ENCODE data around the gene NR1H2. TPM values are rescaled to one million over a fixed set of nuclear protein-coding genes. Genes with fewer than 3 reads are reported as not detected.

Gene NR1H2
- total RNA-seq, 2 donors from 2014 or later, result 51.1 to 61.2 TPM

DNA sequence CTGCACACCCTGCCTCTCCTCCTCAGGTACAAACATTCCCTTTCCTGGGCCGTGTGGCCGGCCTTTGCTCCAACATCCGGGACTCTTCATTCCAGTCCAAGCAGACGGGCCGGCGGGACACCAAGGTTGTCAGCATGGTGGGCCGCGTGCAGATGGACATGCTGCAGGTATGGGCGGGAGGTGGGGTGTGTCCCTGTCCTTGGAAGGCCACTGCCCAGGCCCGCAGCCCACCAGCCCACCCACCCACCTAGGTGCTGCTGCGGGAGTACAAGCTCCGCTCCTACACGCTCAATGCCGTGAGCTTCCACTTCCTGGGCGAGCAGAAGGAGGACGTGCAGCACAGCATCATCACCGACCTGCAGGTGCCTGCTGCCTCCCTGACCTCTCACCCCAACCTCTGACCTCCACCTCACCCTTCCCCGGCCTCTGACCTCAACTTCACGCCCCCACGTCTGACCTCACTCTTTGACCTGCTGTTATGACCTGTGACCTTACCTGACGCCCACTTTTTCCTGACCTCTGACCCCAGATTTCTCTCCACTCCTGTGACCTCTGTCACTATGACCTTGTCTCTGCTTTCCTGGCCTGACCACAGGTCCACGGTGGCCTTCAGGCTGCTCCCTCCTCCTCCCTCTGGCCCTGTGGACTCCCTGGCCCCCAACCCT lies 30.0 kb downstream of the NR1H2 start:
- DNase-seq (ENCODE audit: low spot score in 2 of 2) (no peak), ATAC-seq (no peak)
- Mint-ChIP-seq H3K27ac (no peak overlapping the region), H3K36me3 (peaks cover 5 to 19% of the 10 kb centered on the region in 2 donors), H3K9me3 (no peaks in the 10 kb centered on the region)

GRCh38 chr19:50406829-50407228 lies 30.6 kb downstream of the NR1H2 start:
- H3K27ac Mint-ChIP-seq, result no peak overlapping the region
- no peak for ATAC-seq
- no peak for DNase-seq (ENCODE audit: low spot score in 2 of 2)
- H3K9me3 Mint-ChIP-seq, result no peaks in the 10 kb centered on the region
- peaks cover 5 to 24% of the 10 kb centered on the region in 2 donors for H3K36me3 Mint-ChIP-seq

GRCh38 chr19:50409347-50409746 lies 33.1 kb downstream of the NR1H2 start:
- ATAC-seq (no peak), DNase-seq (ENCODE audit: low spot score in 2 of 2) (no peak)
- no peak overlapping the region for H3K27ac Mint-ChIP-seq
- H3K36me3 Mint-ChIP-seq, result peaks cover 5 to 31% of the 10 kb centered on the region in 2 donors
- H3K9me3 Mint-ChIP-seq, result no peaks in the 10 kb centered on the region

DNA sequence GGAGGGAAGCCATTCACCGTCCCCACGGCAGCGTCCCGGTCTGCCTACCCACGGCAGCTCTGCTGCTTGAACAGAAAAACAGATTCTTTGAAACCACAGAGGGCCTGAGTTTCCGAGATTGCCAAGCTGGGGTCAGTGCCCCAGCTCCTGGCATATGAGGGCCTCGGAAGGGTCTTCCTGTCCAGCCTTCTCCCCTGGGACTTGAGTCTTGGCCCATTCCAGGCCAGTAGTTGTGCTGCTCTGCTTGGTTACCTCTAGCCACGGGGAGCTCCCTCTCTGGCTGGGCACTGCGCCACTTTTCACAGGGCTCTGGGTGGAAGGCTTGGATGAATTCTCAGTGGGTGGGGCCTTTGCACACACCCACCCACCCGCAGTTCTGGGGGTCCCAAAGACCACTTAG lies 33.9 kb downstream of the NR1H2 start:
- no peak for DNase-seq (ENCODE audit: low spot score in 2 of 2)
- no peak for ATAC-seq
- H3K36me3 Mint-ChIP-seq, result peaks cover 9 to 35% of the 10 kb centered on the region in 2 donors
- H3K9me3 Mint-ChIP-seq, result no peaks in the 10 kb centered on the region
- H3K27ac Mint-ChIP-seq, result no peak overlapping the region

- DNase-seq (ENCODE audit: low spot score in 2 of 2) (no peak), ATAC-seq (no peak)
- Mint-ChIP-seq H3K27ac (peak overlapping the region in 1 of 2 donors; percentile 37), H3K36me3 (peaks cover 9 to 25% of the 10 kb centered on the region in 2 donors), H3K9me3 (no peaks in the 10 kb centered on the region)
These were observed 36.2 kb downstream of the NR1H2 start for GRCh38 chr19:50412419-50412818.

GRCh38 chr19:50413096-50413495 lies 36.8 kb downstream of the NR1H2 start:
- DNase-seq (ENCODE audit: low spot score in 2 of 2) (no peak), ATAC-seq (no peak)
- peak overlapping the region in 1 of 2 donors; percentile 37 for H3K27ac Mint-ChIP-seq
- no peaks in the 10 kb centered on the region for H3K9me3 Mint-ChIP-seq
- peaks cover 9 to 25% of the 10 kb centered on the region in 2 donors for H3K36me3 Mint-ChIP-seq

GRCh38 chr19:50413531-50413930 lies 37.3 kb downstream of the NR1H2 start:
- no peak overlapping the region for H3K27ac Mint-ChIP-seq
- H3K9me3 Mint-ChIP-seq, result no peaks in the 10 kb centered on the region
- DNase-seq (ENCODE audit: low spot score in 2 of 2) (no peak), ATAC-seq (no peak)
- peaks cover 8 to 25% of the 10 kb centered on the region in 2 donors for H3K36me3 Mint-ChIP-seq

DNA sequence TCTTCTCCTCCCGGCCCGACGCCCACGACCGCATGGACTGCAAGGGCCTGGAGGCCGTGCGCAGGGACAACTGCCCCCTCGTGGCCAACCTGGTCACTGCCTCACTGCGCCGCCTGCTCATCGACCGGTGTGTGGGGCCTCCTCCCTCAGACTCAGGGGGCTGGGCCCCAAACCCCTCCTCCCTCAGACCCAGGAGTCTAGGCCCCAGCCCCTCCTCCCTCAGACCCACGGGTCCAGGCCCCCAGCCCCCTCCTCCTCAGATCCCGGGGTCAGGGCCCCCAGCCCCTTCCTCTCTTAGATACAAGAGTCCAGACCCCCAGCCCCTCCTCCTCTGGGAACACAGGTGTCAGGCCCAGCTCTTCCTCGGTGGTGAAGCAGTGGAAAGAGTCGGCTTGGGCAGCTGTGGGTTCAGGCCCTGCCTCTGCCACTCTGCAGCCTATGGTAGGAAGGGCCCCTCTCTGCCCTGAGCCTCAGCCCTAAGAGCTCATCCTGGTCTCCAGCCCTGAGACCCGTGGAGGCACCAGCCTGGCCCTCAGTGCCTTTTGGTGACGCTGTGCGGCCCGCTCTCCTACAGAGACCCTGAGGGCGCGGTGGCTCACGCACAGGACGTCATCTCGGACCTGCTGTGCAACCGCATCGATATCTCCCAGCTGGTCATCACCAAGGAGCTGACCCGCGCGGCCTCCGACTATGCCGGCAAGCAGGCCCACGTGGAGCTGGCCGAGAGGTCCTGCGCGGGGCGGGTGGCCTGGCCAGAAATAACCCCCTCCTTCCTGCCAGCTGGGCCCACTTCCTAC lies 38.8 kb downstream of the NR1H2 start:
- H3K36me3 Mint-ChIP-seq, result peaks cover 6 to 28% of the 10 kb centered on the region in 2 donors
- no peaks in the 10 kb centered on the region for H3K9me3 Mint-ChIP-seq
- ATAC-seq, result peak; percentile 73 to 74
- peak overlapping the region in 1 of 2 donors; percentile 60 for H3K27ac Mint-ChIP-seq
- peak; percentile 67 to 83 for DNase-seq (ENCODE audit: low spot score in 2 of 2)

DNA sequence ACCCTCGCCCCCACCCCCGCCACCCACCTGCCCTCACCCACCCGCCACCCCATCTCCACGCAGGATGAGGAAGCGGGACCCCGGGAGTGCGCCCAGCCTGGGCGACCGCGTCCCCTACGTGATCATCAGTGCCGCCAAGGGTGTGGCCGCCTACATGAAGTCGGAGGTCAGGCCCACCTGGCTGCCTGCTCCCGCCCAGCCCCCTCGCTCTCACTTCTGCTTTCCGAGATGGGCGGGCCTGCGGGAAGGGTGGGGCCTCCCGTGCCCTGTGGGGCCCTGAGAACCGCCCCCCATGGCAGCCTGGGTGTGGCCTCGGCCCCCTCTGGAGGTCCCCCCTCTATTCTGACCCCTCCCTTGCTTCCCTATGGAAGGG lies 39.4 kb downstream of the NR1H2 start:
- ATAC-seq (no peak), DNase-seq (ENCODE audit: low spot score in 2 of 2) (no peak)
- H3K9me3 Mint-ChIP-seq, result no peaks in the 10 kb centered on the region
- H3K36me3 Mint-ChIP-seq, result peaks cover 11 to 32% of the 10 kb centered on the region in 2 donors
- no peak overlapping the region for H3K27ac Mint-ChIP-seq

- Mint-ChIP-seq H3K27ac (no peak overlapping the region), H3K9me3 (peaks cover 0 to 3% of the 10 kb centered on the region in 2 donors), H3K36me3 (peaks cover 16 to 34% of the 10 kb centered on the region in 2 donors)
- DNase-seq (ENCODE audit: low spot score in 2 of 2), result no peak
- no peak for ATAC-seq
These were observed 40.0 kb downstream of the NR1H2 start for GRCh38 chr19:50416034-50416977.

DNA sequence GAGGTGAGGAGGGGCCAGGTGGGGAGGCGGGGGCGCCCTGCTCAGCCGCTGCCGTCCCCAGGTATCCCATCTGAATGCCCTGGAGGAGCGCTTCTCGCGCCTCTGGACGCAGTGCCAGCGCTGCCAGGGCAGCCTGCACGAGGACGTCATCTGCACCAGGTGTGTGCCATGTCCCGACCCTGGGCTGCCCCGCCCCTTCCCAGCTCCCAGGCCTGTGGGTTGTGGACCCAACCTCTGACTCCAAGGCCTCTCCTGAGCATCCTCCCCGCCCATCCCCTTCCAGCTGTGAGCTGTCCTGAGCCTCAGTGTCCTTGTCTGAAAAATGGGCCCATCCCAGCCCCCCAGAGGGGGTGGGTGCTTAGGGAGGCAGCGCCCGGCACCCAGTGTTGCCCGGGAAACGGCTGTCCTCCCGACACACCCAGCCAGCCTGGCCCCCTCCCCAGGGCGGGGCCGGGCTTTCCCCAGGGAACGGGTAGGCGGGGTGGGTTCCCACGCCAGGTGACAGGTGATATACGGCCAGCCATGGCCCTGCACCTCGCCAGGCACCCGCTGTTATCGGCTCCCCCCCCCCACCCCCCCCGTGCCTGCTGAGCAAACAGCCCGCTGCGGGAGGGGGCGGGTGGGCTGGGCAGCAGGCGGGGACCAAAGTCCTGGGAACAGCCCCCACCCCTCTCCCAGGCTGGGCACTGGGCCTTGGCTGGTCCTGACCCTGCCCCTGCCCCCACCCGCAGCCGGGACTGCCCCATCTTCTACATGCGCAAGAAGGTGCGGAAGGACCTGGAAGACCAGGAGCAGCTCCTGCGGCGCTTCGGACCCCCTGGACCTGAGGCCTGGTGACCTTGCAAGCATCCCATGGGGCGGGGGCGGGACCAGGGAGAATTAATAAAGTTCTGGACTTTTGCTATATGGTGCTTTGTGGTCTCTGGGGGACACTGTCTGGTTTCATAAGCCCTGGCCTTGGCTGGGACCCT lies 41.1 kb downstream of the NR1H2 start:
- DNase-seq (ENCODE audit: low spot score in 2 of 2), result no peak
- Mint-ChIP-seq H3K9me3 (peaks cover 0 to 3% of the 10 kb centered on the region in 2 donors), H3K27ac (no peak overlapping the region), H3K36me3 (peaks cover 16 to 24% of the 10 kb centered on the region in 2 donors)
- ATAC-seq, result no peak

DNA sequence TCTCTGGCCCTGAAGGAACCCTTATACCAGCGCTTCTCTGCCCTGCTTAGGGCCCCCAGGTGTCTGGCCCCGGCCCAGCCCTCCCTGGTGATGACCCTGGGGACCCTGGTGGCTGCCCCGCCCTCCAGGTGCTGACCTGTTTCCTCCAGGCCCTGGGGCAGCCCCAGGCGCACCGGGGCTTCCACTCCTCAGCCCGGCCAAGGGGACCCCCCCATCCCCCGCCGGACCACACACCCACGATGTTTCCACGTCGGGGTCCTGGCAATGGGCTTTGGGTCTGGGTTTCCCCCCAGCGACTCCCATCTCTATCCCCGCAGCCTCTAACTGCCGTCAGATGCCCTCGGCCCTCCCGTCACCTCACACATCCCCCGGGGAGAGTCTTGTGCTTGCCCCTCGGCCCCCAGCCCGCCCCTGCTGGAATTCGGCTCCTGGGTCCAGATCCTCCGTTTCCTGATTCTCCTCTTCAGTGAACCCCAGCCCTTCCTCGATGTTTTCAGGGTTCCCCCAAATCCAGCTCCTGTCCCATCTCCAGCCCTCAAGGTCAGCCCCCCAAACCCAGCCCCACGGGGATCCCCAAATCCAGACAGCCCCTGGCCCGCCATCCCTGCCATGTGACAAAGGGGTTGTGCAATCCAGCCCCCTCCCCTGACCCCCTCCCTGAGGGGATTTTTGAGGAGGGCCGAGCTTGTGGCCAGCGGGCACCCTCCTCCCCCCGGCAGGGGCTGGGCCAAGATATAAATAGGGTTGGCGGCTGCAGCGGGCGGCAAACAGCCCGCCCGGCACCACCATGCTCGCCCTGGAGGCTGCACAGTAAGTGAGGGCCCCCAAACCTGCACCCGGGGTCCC lies 42.1 kb downstream of the NR1H2 start, which contains the start of gene SPIB:
Gene SPIB (plus strand): TSS at position 763 of the 846 bp plus-strand sequence. CDS start 25 bp downstream, at position 788.
- peaks cover 0 to 3% of the 10 kb centered on the region in 2 donors for H3K9me3 Mint-ChIP-seq
- peaks cover 15 to 16% of the 10 kb centered on the region in 2 donors for H3K36me3 Mint-ChIP-seq
- H3K27ac Mint-ChIP-seq, result peak within 1 kb of the TSS in 1 of 2 donors; percentile 6
- ATAC-seq, result no peak
- no peak for DNase-seq (ENCODE audit: low spot score in 2 of 2)

GRCh38 chr19:50419022-50419579 lies 42.8 kb downstream of the NR1H2 start:
- Mint-ChIP-seq H3K9me3 (peaks cover 0 to 3% of the 10 kb centered on the region in 2 donors), H3K36me3 (peaks cover 15 to 16% of the 10 kb centered on the region in 2 donors), H3K27ac (peak overlapping the region in 1 of 2 donors; percentile 6)
- DNase-seq (ENCODE audit: low spot score in 2 of 2) (no peak), ATAC-seq (peak in 1 of 2 donors; percentile 10)

DNA sequence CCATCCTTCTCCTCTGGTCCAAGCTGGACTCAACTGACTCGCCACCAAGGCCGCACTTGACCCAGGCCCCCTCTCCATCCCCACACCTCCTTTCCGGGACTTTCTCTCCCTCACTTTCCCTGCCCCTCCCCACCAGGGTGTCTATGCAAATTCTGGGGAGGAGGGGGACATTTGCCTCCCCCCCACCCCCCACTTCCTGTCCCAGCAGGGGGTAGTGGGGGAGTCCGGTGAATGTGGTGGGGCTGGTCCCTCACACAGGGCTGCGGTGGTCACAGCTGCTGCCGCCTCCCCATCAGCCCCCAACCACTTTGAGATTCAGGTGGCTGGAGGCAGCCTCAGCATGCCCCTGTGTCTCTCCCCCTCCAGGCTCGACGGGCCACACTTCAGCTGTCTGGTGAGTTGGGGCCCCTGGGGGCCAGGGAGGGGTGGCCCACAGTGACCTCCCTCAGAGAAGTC lies 43.4 kb downstream of the NR1H2 start:
- peak overlapping the region in 1 of 2 donors; percentile 6 for H3K27ac Mint-ChIP-seq
- peaks cover 12 to 13% of the 10 kb centered on the region in 2 donors for H3K36me3 Mint-ChIP-seq
- ATAC-seq, result peak in 1 of 2 donors; percentile 16
- H3K9me3 Mint-ChIP-seq, result peaks cover 0 to 3% of the 10 kb centered on the region in 2 donors
- no peak for DNase-seq (ENCODE audit: low spot score in 2 of 2)

Measured in activated naive CD4-positive, alpha-beta T cell treated with anti-CD3 and anti-CD28 coated beads, Interleukin-2, amount 50 U/mL, for 72 hours (primary cell).